ENCODE measurements around the gene CARD10.

CARD10 gene

GRCh38 chr22:37456346-37456745 lies 62.9 kb downstream of the CARD10 start:
- DNase-seq (ENCODE audit: low read depth), result no peak
- TF ChIP-seq CTCF (conservative IDR thresholded peaks at IDR 0.05; ENCODE audit: control insufficient read depth, insufficient read depth, low read depth, low read length), result no peak
- H3K4me3 ChIP-seq (ENCODE audit: control insufficient read depth, low read depth, low read length), result no peak overlapping the region

GRCh38 chr22:37455896-37456295 lies 63.3 kb downstream of the CARD10 start:
- H3K4me3 ChIP-seq (ENCODE audit: control insufficient read depth, low read depth, low read length), result no peak overlapping the region
- no peak for TF ChIP-seq CTCF (conservative IDR thresholded peaks at IDR 0.05; ENCODE audit: control insufficient read depth, insufficient read depth, low read depth, low read length)
- no peak for DNase-seq (ENCODE audit: low read depth)

- DNase-seq (ENCODE audit: low read depth), result peak; percentile 88
- H3K4me3 ChIP-seq (ENCODE audit: control insufficient read depth, low read depth, low read length), result no peak overlapping the region
- no peak for TF ChIP-seq CTCF (conservative IDR thresholded peaks at IDR 0.05; ENCODE audit: control insufficient read depth, insufficient read depth, low read depth, low read length)
These were observed 64.1 kb downstream of the CARD10 start for GRCh38 chr22:37454857-37455686.

- no peak for DNase-seq (ENCODE audit: low read depth)
- TF ChIP-seq CTCF (conservative IDR thresholded peaks at IDR 0.05; ENCODE audit: control insufficient read depth, insufficient read depth, low read depth, low read length), result no peak
- H3K4me3 ChIP-seq (ENCODE audit: control insufficient read depth, low read depth, low read length), result no peak overlapping the region
These were observed 65.5 kb downstream of the CARD10 start for GRCh38 chr22:37453696-37454095.

GRCh38 chr22:37451218-37451617 lies 68.0 kb downstream of the CARD10 start:
- TF ChIP-seq CTCF (conservative IDR thresholded peaks at IDR 0.05; ENCODE audit: control insufficient read depth, insufficient read depth, low read depth, low read length), result no peak
- no peak for DNase-seq (ENCODE audit: low read depth)
- no peak overlapping the region for H3K4me3 ChIP-seq (ENCODE audit: control insufficient read depth, low read depth, low read length)

- no peak overlapping the region for H3K4me3 ChIP-seq (ENCODE audit: control insufficient read depth, low read depth, low read length)
- no peak for TF ChIP-seq CTCF (conservative IDR thresholded peaks at IDR 0.05; ENCODE audit: control insufficient read depth, insufficient read depth, low read depth, low read length)
- DNase-seq (ENCODE audit: low read depth), result no peak
These were observed 69.7 kb downstream of the CARD10 start for GRCh38 chr22:37449331-37450001.
